Cardiac fibroblast (primary cell): ENCODE data around the gene CCDC88A.
"Not testable (repeated sequence)": the region's sequence is repeated elsewhere in the genome, so short reads cannot be mapped to it uniquely, and the experiment has no call there.

Experiments used
- DNase-seq, 2 donors: peaks; one replicate each; pipeline versions ENCODE4 v3.0.0 to v3.0.0-alpha.2; 2010; ENCODE audit warnings: low read depth in 2 of 2
- H3K4me3 ChIP-seq, 2 donors: replicated peaks in 1 of 2; 1 replicate in 1 of 2; 2 replicates in 1 of 2; pipeline ENCODE4 v1.5.1; 2011; ENCODE audit warnings: low read depth in 2 of 2, low read length in 2 of 2, mild to moderate bottlenecking in 2 of 2, moderate library complexity in 1 of 2
- CTCF ChIP-seq: IDR thresholded peaks from one replicate; pipeline ENCODE4 v1.5.1; 2011; ENCODE audit warnings: low read depth, mild to moderate bottlenecking, low read length, inconsistent platforms

The CCDC88A gene

GRCh38 chr2:55361465-55362189 lies 58.0 kb downstream of the CCDC88A start:
- no peak for DNase-seq
- TF ChIP-seq CTCF = no peak
- H3K4me3 ChIP-seq = no peak overlapping the region

- no peak for TF ChIP-seq CTCF
Observed at GRCh38 chr2:55358451-55358850, 61.2 kb downstream of the CCDC88A start.

GRCh38 chr2:55357927-55358326 lies 61.7 kb downstream of the CCDC88A start:
- peak in 1 of 2 donors; percentile 14 for DNase-seq
- H3K4me3 ChIP-seq = no peak overlapping the region
- TF ChIP-seq CTCF = no peak

More at GRCh38 chr2:55358451-55358850, 61.2 kb downstream of the CCDC88A start:
- DNase-seq = no peak
- H3K4me3 ChIP-seq = no peak overlapping the region

- TF ChIP-seq CTCF = no peak
- DNase-seq = no peak
- no peak overlapping the region for H3K4me3 ChIP-seq
Observed at GRCh38 chr2:55357164-55357563, 62.5 kb downstream of the CCDC88A start.

- not testable (repeated sequence) for DNase-seq, H3K4me3 ChIP-seq
Observed at GRCh38 chr2:55356136-55356535, 63.5 kb downstream of the CCDC88A start.

- no peak overlapping the region for H3K4me3 ChIP-seq
- no peak for DNase-seq
- no peak for TF ChIP-seq CTCF
Observed at GRCh38 chr2:55355451-55355850, 64.2 kb downstream of the CCDC88A start.

GRCh38 chr2:55351672-55352071 lies 68.0 kb downstream of the CCDC88A start:
- no peak for TF ChIP-seq CTCF
- no peak for DNase-seq
- no peak overlapping the region for H3K4me3 ChIP-seq
